ENCODE data around the gene PKN3.

PKN3 gene

DNA sequence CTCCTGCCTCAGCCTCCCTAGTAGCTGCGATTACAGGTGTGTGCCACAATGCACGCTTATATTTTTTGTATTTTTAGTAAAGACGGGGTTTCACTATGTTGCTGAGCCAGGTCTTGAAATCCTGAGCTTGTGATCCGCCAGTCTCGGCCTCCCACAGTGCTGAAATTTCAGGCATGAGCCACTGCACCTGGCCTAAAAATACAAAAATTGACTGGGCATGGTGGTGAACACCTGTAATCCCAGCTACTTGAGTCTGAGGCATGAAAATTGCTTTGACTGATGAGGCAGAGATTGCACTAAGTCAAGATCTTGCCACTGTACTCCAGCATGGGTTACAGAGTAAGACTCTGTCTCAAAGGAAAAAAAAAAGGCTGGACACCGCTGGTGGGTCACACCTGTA is 32.5 kb upstream of the PKN3 start:
- peaks cover 7% of the 10 kb centered on the region for H3K4me1 ChIP-seq (ENCODE audit: insufficient read depth, low read length, severe bottlenecking)
- H3K9ac ChIP-seq (ENCODE audit: low read length), result no peak overlapping the region
- no peaks in the 10 kb centered on the region for H3K79me2 ChIP-seq (ENCODE audit: insufficient read depth, low read length)
- H3F3A ChIP-seq (ENCODE audit: insufficient read depth, low read length), result no peaks in the 10 kb centered on the region
- no peak overlapping the region for H3K4me2 ChIP-seq (ENCODE audit: low read length)
- no peak overlapping the region for H3K4me3 ChIP-seq (ENCODE audit: low read depth, low read length, poor library complexity, severe bottlenecking)
- no peak overlapping the region for H3K27ac ChIP-seq (ENCODE audit: low read depth, low read length, poor library complexity, severe bottlenecking)
- no peaks in the 10 kb centered on the region for H4K20me1 ChIP-seq (ENCODE audit: insufficient read depth, low read length)
- no peak overlapping the region for H2AFZ ChIP-seq (ENCODE audit: low read length)
- H3K9me2 ChIP-seq (ENCODE audit: low read depth, low read length), result no peaks in the 10 kb centered on the region
- no peaks in the 10 kb centered on the region for H3K36me3 ChIP-seq (ENCODE audit: insufficient read depth, low read length)
- no peaks in the 10 kb centered on the region for H3K9me3 ChIP-seq (ENCODE audit: low read length)
- H3K27me3 ChIP-seq (ENCODE audit: insufficient read depth, low read length), result no peaks in the 10 kb centered on the region
- TF ChIP-seq CTCF (IDR thresholded peaks at IDR 0.05; ENCODE audit: low read length) (no peak), EZH2 (IDR thresholded peaks at IDR 0.05; ENCODE audit: borderline replicate concordance, low read length) (no peak)

DNA sequence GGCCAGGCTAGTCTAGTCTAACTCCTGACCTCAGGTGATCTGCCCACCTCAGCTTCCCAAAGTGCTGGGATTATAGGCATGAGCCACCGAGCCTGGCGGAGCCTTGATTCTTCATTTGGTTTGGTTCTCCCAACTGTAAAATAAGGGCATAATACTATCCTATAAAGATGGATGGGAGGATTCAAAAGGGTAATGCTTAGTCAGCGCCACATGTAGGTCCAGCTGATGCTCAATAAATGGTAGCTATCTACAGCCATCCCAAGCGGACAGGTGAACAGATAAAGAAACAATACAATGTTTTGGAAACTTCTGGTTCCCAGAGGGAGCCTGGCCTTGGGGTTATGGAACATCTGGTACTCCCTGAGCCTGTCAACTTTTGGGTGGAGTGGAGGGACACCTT is 26.9 kb upstream of the PKN3 start:
- H3K4me2 ChIP-seq (ENCODE audit: low read length), result no peak overlapping the region
- H3K4me1 ChIP-seq (ENCODE audit: insufficient read depth, low read length, severe bottlenecking), result peaks cover 7% of the 10 kb centered on the region
- H3K9ac ChIP-seq (ENCODE audit: low read length), result no peak overlapping the region
- H3F3A ChIP-seq (ENCODE audit: insufficient read depth, low read length), result no peaks in the 10 kb centered on the region
- no peak overlapping the region for H3K4me3 ChIP-seq (ENCODE audit: low read depth, low read length, poor library complexity, severe bottlenecking)
- no peaks in the 10 kb centered on the region for H3K79me2 ChIP-seq (ENCODE audit: insufficient read depth, low read length)
- no peak for TF ChIP-seq EZH2 (IDR thresholded peaks at IDR 0.05; ENCODE audit: borderline replicate concordance, low read length)
- no peak for TF ChIP-seq CTCF (IDR thresholded peaks at IDR 0.05; ENCODE audit: low read length)
- no peaks in the 10 kb centered on the region for H3K27me3 ChIP-seq (ENCODE audit: insufficient read depth, low read length)
- H4K20me1 ChIP-seq (ENCODE audit: insufficient read depth, low read length), result no peaks in the 10 kb centered on the region
- 0 out of 2 replicates have a peak, but pooled peaks cover 4% of the 10 kb centered on the region for H3K36me3 ChIP-seq (ENCODE audit: insufficient read depth, low read length)
- no peaks in the 10 kb centered on the region for H3K9me2 ChIP-seq (ENCODE audit: low read depth, low read length)
- H2AFZ ChIP-seq (ENCODE audit: low read length), result no peak overlapping the region
- H3K9me3 ChIP-seq (ENCODE audit: low read length), result no peaks in the 10 kb centered on the region
- H3K27ac ChIP-seq (ENCODE audit: low read depth, low read length, poor library complexity, severe bottlenecking), result no peak overlapping the region

DNA sequence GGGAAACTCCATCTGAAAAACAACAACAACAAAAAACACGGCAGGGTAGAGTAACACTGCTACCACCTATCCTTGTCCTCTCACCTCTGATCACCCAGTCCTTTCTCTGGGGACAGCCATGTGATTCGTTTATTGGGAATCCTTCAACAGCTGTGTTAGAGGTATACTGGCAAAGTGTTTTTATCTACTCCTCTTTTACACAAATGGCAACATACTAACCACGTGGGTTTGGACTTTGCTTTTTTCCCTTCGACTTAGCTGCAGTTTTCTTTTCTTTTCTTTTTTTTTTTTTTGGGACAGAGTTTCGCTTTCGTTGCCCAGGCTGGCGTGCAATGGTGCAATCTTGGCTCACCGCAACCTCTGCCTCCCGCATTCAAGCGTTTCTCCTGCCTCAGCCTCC is 24.5 kb upstream of the PKN3 start:
- Histone ChIP-seq H3K79me2 (ENCODE audit: insufficient read depth, low read length) (no peaks in the 10 kb centered on the region), H3K4me2 (ENCODE audit: low read length) (no peak overlapping the region), H2AFZ (ENCODE audit: low read length) (no peak overlapping the region), H3K9ac (ENCODE audit: low read length) (no peak overlapping the region), H3K9me2 (ENCODE audit: low read depth, low read length) (no peaks in the 10 kb centered on the region), H3K9me3 (ENCODE audit: low read length) (no peaks in the 10 kb centered on the region), H3K36me3 (ENCODE audit: insufficient read depth, low read length) (0 out of 2 replicates have a peak, but pooled peaks cover 4% of the 10 kb centered on the region), H3K27me3 (ENCODE audit: insufficient read depth, low read length) (no peaks in the 10 kb centered on the region), H3K4me3 (ENCODE audit: low read depth, low read length, poor library complexity, severe bottlenecking) (no peak overlapping the region), H3K4me1 (ENCODE audit: insufficient read depth, low read length, severe bottlenecking) (peaks cover 2% of the 10 kb centered on the region), H3F3A (ENCODE audit: insufficient read depth, low read length) (no peaks in the 10 kb centered on the region), H3K27ac (ENCODE audit: low read depth, low read length, poor library complexity, severe bottlenecking) (no peak overlapping the region), H4K20me1 (ENCODE audit: insufficient read depth, low read length) (no peaks in the 10 kb centered on the region)
- TF ChIP-seq EZH2 (IDR thresholded peaks at IDR 0.05; ENCODE audit: borderline replicate concordance, low read length), result no peak
- TF ChIP-seq CTCF (IDR thresholded peaks at IDR 0.05; ENCODE audit: low read length), result no peak

All from OCI-LY1 (cell line).